SU-DHL-6 (cell line): ENCODE measurements around the gene CDV3.
"Not testable (repeated sequence)": the region's sequence is repeated elsewhere in the genome, so short reads cannot be mapped to it uniquely, and the experiment has no call there.

Experiments used
- H2AFZ ChIP-seq: fragments of 200-600 bp; sonication (generic); 2 replicates; pipeline ENCODE4 v1.6.1; 2014; ENCODE audit warnings: low read depth, mild to moderate bottlenecking, moderate library complexity, mixed read lengths, antibody characterized with exemption, low read length; ENCODE audit not compliant: severe bottlenecking
- H3F3A ChIP-seq: fragments of 200-600 bp; shearing (Covaris generic); 2 replicates; pipeline ENCODE4 v1.6.0; 2016; ENCODE audit warnings: antibody characterized with exemption, mild to moderate bottlenecking; ENCODE audit not compliant: insufficient read depth
- H3K27ac ChIP-seq: fragments of 200-600 bp; sonication (generic); 2 replicates; pipeline ENCODE4 v1.5.1; 2016; ENCODE audit warnings: low read depth, mild to moderate bottlenecking, low read length, moderate library complexity, mixed read lengths
- H3K27me3 ChIP-seq: fragments of 200-600 bp; sonication (generic), shearing (Covaris generic); 2 replicates; pipeline ENCODE4 v1.6.0; 2014; ENCODE audit warnings: mild to moderate bottlenecking, low read length
- H3K36me3 ChIP-seq: fragments of 200-600 bp; sonication (generic); 2 replicates; pipeline ENCODE4 v1.6.1; 2014; ENCODE audit warnings: mild to moderate bottlenecking, low read length, mixed read lengths
- H3K4me2 ChIP-seq: fragments of 300-600, 200-600 bp; shearing (Covaris generic), sonication (generic); 2 replicates; pipeline ENCODE4 v1.6.0; 2014; ENCODE audit warnings: low read length, low read depth, mild to moderate bottlenecking; ENCODE audit not compliant: poor library complexity, severe bottlenecking
- H3K4me3 ChIP-seq: fragments of 200-600 bp; sonication (generic); 2 replicates; pipeline ENCODE4 v1.5.1; 2014; ENCODE audit warnings: antibody characterized with exemption, low read length, mild to moderate bottlenecking, mixed read lengths; ENCODE audit not compliant: insufficient read depth, poor library complexity, severe bottlenecking
- H3K79me2 ChIP-seq: fragments of 200-600 bp; sonication (generic); 2 replicates; pipeline ENCODE4 v1.6.1; 2014; ENCODE audit warnings: mild to moderate bottlenecking, low read length, moderate library complexity; ENCODE audit not compliant: insufficient read depth
- H3K9ac ChIP-seq: fragments of 200-600 bp; sonication (generic); 2 replicates; pipeline ENCODE4 v1.7.0; 2014; ENCODE audit warnings: mild to moderate bottlenecking, low read length
- H3K9me2 ChIP-seq: fragments of 200-600 bp; sonication (generic); replicated peaks from 2 replicates; pipeline ENCODE4 v1.6.1; 2014; ENCODE audit warnings: low read length; ENCODE audit not compliant: insufficient read depth
- H3K9me3 ChIP-seq: fragments of 200-600 bp; sonication (generic); 2 replicates; pipeline ENCODE4 v1.6.1; 2014; ENCODE audit warnings: low read length, mixed read lengths; ENCODE audit not compliant: insufficient read depth
- H4K20me1 ChIP-seq: fragments of 200-600 bp; sonication (generic); 2 replicates; pipeline ENCODE4 v1.6.1; 2014; ENCODE audit warnings: low read depth, mild to moderate bottlenecking, antibody characterized with exemption, low read length, moderate library complexity, mixed read lengths
- EZH2phosphoT487 ChIP-seq: fragments of 200-600 bp; sonication (generic), shearing (Covaris generic); conservative IDR thresholded peaks from 2 replicates; pipeline ENCODE4 v1.6.1; 2018; ENCODE audit warnings: mild to moderate bottlenecking, antibody characterized with exemption, low read length, moderate library complexity, mixed read lengths
- TF ChIP-seq, protein P1 (sequence below): fragments of 200-600 bp; sonication (generic); IDR thresholded peaks from one replicate; pipeline ENCODE4 v1.5.1; 2017; ENCODE audit warnings: antibody characterized with exemption, mild to moderate bottlenecking, low read length, moderate library complexity; ENCODE audit not compliant: insufficient read depth, poor library complexity, severe bottlenecking

Gene CDV3

DNA sequence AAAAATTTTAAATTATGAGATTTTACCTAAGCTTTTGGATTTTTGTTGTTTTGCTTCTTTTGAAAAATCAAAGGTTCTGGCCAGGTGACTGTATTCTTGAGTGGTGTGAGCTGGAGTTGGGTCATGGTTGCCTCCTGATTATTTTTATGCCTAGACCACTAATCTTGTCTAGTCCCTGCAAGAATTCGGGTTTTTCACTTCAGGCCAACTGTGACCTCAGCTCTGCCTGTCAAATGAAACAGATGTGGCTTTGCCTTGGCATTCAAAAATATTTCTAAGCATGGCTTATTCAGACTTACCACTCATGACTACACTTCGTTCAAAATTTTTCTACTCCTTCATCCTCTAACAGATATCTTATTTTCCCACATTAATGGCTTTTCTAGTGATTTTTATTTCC lies 25.4 kb upstream of the CDV3 start:
- peak overlapping the region; percentile 2 for H3K4me2 ChIP-seq
- H3K27ac ChIP-seq, result peak overlapping the region; percentile 11; the same call in 1 of the 2 replicates
- H2AFZ ChIP-seq, result no peak overlapping the region

DNA sequence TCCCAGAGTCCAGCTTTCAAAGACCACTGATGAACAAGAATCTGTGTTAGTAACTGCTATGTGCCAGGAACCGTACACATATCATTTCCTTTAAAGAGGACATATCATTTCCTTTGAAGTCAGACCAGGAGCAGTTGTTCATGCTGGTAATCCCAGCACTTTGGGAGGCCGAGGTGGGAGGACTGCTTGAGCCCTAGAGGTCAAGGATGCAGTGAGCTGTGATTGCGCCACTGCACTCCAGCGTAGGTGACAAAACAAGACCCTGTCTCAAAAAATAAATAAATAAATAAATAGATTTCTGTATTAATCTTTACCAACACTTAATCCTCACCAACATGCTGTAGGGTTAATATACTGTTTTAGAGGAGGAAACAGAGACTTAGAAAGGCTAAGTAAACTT lies 23.9 kb upstream of the CDV3 start:
- Histone ChIP-seq H3K9me2 (no peaks in the 10 kb centered on the region), H3K27ac (peak overlapping the region; percentile 41; the same call in 1 of the 2 replicates), H3K9me3 (no peaks in the 10 kb centered on the region), H3K4me2 (peak overlapping the region; percentile 51), H3K27me3 (no peaks in the 10 kb centered on the region), H4K20me1 (no peaks in the 10 kb centered on the region), H3K36me3 (no peaks in the 10 kb centered on the region), H3K9ac (no peak overlapping the region), H2AFZ (peak overlapping the region; percentile 66), H3K79me2 (no peaks in the 10 kb centered on the region), H3K4me3 (no peak overlapping the region), H3F3A (no peaks in the 10 kb centered on the region)
- TF ChIP-seq, protein P1, sequence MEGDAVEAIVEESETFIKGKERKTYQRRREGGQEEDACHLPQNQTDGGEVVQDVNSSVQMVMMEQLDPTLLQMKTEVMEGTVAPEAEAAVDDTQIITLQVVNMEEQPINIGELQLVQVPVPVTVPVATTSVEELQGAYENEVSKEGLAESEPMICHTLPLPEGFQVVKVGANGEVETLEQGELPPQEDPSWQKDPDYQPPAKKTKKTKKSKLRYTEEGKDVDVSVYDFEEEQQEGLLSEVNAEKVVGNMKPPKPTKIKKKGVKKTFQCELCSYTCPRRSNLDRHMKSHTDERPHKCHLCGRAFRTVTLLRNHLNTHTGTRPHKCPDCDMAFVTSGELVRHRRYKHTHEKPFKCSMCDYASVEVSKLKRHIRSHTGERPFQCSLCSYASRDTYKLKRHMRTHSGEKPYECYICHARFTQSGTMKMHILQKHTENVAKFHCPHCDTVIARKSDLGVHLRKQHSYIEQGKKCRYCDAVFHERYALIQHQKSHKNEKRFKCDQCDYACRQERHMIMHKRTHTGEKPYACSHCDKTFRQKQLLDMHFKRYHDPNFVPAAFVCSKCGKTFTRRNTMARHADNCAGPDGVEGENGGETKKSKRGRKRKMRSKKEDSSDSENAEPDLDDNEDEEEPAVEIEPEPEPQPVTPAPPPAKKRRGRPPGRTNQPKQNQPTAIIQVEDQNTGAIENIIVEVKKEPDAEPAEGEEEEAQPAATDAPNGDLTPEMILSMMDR, result no peak
- TF ChIP-seq EZH2phosphoT487, result no peak

More for the DNA sequence above, 25.4 kb upstream of the CDV3 start:
- Histone ChIP-seq H3K9me3 (no peaks in the 10 kb centered on the region), H3K27me3 (no peaks in the 10 kb centered on the region), H3F3A (no peaks in the 10 kb centered on the region), H3K79me2 (no peaks in the 10 kb centered on the region), H3K36me3 (no peaks in the 10 kb centered on the region), H4K20me1 (no peaks in the 10 kb centered on the region), H3K4me3 (no peak overlapping the region), H3K9ac (no peak overlapping the region), H3K9me2 (no peaks in the 10 kb centered on the region)
- TF ChIP-seq, protein P1, result no peak
- TF ChIP-seq EZH2phosphoT487, result no peak

DNA sequence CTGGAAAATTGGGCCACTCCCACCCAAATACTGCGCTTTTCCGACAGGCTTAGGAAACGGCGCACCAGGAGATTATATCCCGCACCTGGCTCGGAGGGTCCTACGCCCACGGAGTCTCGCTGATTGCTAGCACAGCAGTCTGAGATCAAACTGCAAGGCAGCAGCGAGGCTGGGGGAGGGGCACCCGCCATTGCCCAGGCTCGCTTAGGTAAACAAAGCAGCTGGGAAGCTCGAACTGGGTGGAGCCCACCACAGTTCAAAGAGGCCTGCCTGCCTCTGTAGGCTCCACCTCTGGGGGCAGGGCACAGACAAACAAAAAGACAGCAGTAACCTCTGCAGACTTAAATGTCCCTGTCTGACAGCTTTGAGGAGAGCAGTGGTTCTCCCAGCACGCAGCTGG lies 21.9 kb upstream of the CDV3 start:
- H3K36me3 ChIP-seq, H3K9me3 ChIP-seq, H3K4me2 ChIP-seq, H4K20me1 ChIP-seq, H3K27ac ChIP-seq, H3F3A ChIP-seq, H3K4me3 ChIP-seq, H3K9ac ChIP-seq, H3K9me2 ChIP-seq, H3K79me2 ChIP-seq, H3K27me3 ChIP-seq, H2AFZ ChIP-seq: not testable (repeated sequence)

DNA sequence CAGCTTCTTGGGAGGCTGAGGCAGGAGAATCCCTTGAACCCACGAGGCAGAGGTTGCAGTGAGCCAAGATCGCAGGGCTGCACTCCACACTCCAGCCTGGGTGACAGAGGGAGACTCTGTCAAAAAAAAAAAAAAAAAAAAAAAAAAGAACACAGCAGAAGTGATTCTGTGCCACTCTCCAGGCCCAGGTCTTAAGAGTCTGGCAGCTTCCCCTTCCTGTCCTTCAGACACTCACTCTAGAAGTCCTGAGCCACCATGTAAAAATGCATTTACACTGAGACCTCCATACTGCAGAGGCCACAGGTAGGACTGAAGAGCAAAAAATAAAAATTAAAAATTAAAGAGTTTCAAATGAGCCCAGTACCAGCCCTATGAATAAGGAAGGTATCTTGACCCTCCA lies 11.8 kb upstream of the CDV3 start:
- TF ChIP-seq, protein P1, result no peak
- no peak for TF ChIP-seq EZH2phosphoT487
- H3K36me3 ChIP-seq, result no peaks in the 10 kb centered on the region

More for the DNA sequence above, 11.8 kb upstream of the CDV3 start:
- Histone ChIP-seq H3K79me2 (no peaks in the 10 kb centered on the region), H3F3A (0 out of 2 replicates have a peak, but pooled peaks cover 5% of the 10 kb centered on the region), H3K4me3 (no peak overlapping the region), H3K27ac (no peak overlapping the region), H4K20me1 (no peaks in the 10 kb centered on the region), H3K4me2 (no peak overlapping the region), H2AFZ (no peak overlapping the region), H3K9ac (no peak overlapping the region), H3K27me3 (no peaks in the 10 kb centered on the region), H3K9me2 (no peaks in the 10 kb centered on the region), H3K9me3 (no peaks in the 10 kb centered on the region)
